Hematopoietic multipotent progenitor cell treated with erythropoietin and hydrocortisone succinate and interleukin-3 and kit ligand, for 17 days (in vitro differentiated cells): ENCODE measurements around the gene MFN1.
A peak's percentile ranks its signal among the peaks of the same experiment; 100 is the strongest.

Experiments
- DNase-seq: peaks from one replicate; pipeline ENCODE4 v3.0.0-alpha.2; 2015; ENCODE audit warnings: low spot score

MFN1 gene

GRCh38 chr3:179336345-179336929 is 11.1 kb upstream of the MFN1 start:
- DNase-seq = no peak

- DNase-seq = no peak
Measured at GRCh38 chr3:179348325-179349013, 960 bp downstream of the MFN1 start.

GRCh38 chr3:179355996-179356395 is 8.5 kb downstream of the MFN1 start:
- DNase-seq = no peak

- no peak for DNase-seq
Measured at GRCh38 chr3:179363332-179363731, 15.8 kb downstream of the MFN1 start.

GRCh38 chr3:179369621-179370020 is 22.1 kb downstream of the MFN1 start:
- DNase-seq = no peak

GRCh38 chr3:179373938-179374337 is 26.4 kb downstream of the MFN1 start:
- DNase-seq = no peak

- DNase-seq = peak; percentile 29
Measured at GRCh38 chr3:179375091-179375999, 27.8 kb downstream of the MFN1 start.

- no peak for DNase-seq
Measured at GRCh38 chr3:179376474-179376873, 29.0 kb downstream of the MFN1 start.

GRCh38 chr3:179391906-179392305 is 44.4 kb downstream of the MFN1 start:
- no peak for DNase-seq

- no peak for DNase-seq
Measured at GRCh38 chr3:179398574-179399231, 51.2 kb downstream of the MFN1 start.

- no peak for DNase-seq
Measured at GRCh38 chr3:179401561-179401960, 54.1 kb downstream of the MFN1 start.

- DNase-seq = no peak
Measured at GRCh38 chr3:179402963-179403362, 55.5 kb downstream of the MFN1 start.

- no peak for DNase-seq
Measured at GRCh38 chr3:179404307-179404706, 56.8 kb downstream of the MFN1 start.

GRCh38 chr3:179410331-179410730 is 62.8 kb downstream of the MFN1 start:
- no peak for DNase-seq

- DNase-seq = no peak
Measured at GRCh38 chr3:179410999-179411398, 63.5 kb downstream of the MFN1 start.

GRCh38 chr3:179414804-179415203 is 67.3 kb downstream of the MFN1 start:
- DNase-seq = no peak

- no peak for DNase-seq
Measured at GRCh38 chr3:179415377-179415776, 67.9 kb downstream of the MFN1 start.

- no peak for DNase-seq
Measured at GRCh38 chr3:179416681-179417080, 69.2 kb downstream of the MFN1 start.

- DNase-seq = no peak
Measured at GRCh38 chr3:179418610-179419009, 71.1 kb downstream of the MFN1 start.

- DNase-seq = no peak
Measured at GRCh38 chr3:179421500-179421899, 74.0 kb downstream of the MFN1 start.

- DNase-seq = no peak
Measured at GRCh38 chr3:179425075-179425474, 77.6 kb downstream of the MFN1 start.

- no peak for DNase-seq
Measured at GRCh38 chr3:179428876-179429548, 81.5 kb downstream of the MFN1 start.
